HG03159 (cell line): ENCODE measurements around the gene ASCC3.
"Not testable (repeated sequence)": the region's sequence is repeated elsewhere in the genome, so short reads cannot be mapped to it uniquely, and the experiment has no call there.

ENCODE experiments used
- ATAC-seq: cut with Tn5 transposase; IDR thresholded peaks from one replicate; pipeline ENCODE4 v1.9.1; 2021; ENCODE audit warnings: mild to moderate bottlenecking, moderate library complexity; ENCODE audit not compliant: unreplicated experiment

Gene ASCC3

GRCh38 chr6:100670056-100670455 is 211.1 kb downstream of the ASCC3 start:
- no peak for ATAC-seq

DNA sequence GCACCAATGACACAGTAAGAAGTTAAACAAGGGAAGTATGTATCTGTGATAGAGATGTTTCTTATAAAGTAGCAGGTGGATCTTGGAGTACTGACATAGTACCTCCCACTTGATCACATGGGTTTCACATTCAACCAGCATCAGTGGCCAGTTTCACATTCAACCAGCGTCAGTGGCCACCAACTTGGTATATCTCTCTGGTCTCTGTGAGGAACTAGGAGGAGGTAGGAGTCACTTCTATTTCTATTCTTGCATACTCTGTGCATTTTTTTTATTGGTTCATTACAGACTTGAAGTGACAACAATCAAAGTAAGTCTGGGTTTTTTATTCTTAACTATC is 216.1 kb downstream of the ASCC3 start:
- ATAC-seq: peak; percentile 100

DNA sequence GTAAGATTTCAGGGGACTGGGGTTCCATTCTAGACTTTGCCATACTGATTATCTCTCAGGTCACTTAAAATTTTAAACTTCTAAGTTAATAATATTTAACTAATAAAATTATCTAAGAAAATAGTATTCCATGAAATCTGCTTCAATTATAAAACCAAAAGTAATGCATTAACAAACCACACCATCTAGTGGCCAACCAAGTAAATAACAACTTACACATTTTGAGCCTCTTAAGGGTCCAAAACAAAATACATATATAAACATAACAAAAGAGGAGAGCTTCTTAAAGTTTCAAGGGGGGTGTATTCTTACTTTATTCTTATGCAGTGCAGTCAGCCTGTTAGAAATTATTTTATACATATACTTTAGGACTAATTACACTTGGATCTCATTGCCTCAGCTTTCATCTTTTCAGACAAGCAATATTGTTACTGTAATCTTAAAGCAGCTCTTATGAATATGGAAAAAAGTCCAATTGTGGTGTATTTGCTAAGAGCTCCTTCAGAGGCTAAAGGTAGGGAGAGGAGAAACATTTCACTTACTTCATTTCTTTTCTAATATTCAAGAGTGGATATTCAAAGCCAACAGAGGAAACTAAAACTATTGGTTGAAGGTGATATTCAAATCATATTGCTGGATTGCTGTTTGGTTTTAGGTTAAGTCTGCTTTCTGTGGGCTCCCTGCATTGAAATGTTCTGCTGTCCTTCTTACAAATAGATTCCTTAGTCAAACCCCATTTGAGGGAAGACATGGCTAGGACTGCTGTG is 216.7 kb downstream of the ASCC3 start:
- peak; percentile 38 for ATAC-seq

DNA sequence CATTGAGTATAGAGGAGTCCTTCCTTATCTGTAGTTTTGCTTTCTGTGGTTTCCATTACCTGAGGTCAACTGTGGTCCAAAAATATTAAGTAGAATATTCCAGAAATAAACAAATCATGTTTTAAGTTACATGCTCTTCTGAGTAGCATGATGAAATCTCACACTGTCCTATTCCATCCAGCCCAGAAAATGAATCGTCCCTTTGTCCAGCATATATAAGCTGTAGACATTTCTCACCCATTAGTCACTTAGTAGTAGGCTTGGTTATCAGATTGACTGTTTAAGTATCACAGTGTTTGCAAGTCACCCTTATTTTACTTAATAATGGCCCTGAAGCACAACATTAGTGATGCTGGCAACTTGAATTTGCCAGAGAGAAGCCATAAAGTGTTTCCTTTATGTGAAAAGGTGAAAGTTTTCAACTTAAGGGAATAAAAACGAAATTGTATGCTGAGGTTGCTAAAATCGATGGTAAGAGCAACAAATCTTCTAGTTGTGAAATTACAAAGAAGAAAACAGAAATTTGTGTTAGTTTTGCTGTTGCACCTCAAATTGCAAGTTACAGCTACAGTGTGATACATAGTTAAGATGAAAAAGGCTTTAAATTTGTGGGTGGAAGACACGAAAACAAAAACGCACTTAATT is 217.8 kb downstream of the ASCC3 start:
- no peak for ATAC-seq

DNA sequence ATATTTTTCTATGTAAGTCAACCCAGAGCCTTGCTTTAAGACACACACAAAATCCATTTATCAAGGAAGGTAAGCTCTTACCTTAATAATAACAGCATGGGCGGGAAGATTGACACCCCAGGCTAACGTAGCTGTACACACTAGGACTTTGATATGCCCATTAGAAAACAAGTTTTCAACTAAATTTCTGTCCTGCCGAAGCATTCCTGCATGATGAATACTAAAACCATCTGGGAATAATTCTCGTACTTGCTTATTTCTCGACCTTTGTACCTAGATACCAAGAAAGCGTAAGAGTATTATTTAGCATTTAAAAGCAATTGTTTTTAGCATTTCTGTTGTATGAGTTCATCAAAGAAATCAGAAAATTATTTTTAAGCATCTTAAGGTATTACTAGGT is 218.9 kb downstream of the ASCC3 start:
- ATAC-seq: no peak

GRCh38 chr6:100658486-100658885 is 222.6 kb downstream of the ASCC3 start:
- ATAC-seq: no peak

DNA sequence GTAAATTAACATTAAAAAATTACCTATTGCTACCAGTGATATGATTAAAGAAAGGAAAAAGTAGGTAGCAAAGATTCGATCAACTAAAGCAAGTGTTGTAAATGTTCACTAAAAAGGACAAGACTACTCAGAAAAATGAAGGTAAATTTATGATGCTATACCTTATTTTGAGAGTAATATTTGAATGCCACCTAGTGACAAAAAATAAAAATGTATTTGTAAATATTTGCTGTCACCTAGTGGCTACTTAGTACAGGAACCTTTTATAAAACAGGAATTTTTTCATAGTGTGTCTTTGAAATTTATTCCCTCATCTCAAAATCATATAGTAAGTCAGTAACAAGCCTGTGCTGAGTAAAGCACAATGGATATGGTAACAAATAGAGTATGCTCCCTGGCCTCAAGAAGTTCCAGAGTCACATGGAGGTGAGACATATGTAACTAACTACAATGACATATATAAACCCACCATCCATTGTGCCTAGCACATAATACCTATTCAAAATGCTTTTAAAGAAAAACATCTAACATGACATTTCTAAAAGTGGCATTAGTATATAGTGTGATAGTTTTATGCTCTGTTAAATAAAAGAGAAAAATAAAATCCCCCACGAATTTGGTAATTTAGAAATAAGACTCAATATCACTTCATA is 223.3 kb downstream of the ASCC3 start:
- ATAC-seq: peak; percentile 75

GRCh38 chr6:100641147-100641546 is 240.0 kb downstream of the ASCC3 start:
- ATAC-seq: not testable (repeated sequence)

DNA sequence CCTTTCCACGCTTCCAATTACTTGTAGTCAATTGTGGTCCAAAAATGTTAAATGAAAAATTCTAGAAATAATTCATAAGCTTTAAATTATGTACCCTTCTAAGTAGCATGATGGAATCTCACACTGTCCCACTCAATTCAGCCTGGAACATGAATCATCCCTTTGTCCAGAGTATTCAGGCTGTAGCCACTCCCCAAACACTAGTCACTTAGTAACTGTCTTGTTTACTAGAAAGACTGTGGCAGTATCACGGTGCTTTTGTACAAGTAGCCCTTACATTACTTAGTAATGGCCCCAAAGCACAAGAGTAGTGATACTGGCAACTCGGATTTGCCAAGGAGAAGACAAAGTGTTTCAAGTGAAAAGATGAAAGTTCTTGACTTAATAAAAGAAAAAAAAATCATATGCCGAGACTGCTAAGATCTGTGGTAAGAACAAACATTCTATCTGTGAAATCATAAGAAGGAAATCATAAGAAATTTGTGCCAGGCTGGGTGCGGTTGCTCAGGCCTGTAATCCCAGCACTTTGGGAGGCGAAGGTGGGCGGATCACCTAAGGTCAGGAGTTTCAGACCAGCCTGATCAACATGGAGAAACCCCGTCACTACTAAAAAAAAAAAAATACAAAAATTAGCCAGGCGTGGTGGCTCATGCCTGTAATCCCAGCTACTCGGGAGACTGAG is 247.9 kb downstream of the ASCC3 start:
- no peak for ATAC-seq

GRCh38 chr6:100630536-100630935 is 250.6 kb downstream of the ASCC3 start:
- no peak for ATAC-seq

- no peak for ATAC-seq
These were observed 253.0 kb downstream of the ASCC3 start for GRCh38 chr6:100627911-100628758.

GRCh38 chr6:100626721-100627120 is 254.4 kb downstream of the ASCC3 start:
- ATAC-seq: no peak

DNA sequence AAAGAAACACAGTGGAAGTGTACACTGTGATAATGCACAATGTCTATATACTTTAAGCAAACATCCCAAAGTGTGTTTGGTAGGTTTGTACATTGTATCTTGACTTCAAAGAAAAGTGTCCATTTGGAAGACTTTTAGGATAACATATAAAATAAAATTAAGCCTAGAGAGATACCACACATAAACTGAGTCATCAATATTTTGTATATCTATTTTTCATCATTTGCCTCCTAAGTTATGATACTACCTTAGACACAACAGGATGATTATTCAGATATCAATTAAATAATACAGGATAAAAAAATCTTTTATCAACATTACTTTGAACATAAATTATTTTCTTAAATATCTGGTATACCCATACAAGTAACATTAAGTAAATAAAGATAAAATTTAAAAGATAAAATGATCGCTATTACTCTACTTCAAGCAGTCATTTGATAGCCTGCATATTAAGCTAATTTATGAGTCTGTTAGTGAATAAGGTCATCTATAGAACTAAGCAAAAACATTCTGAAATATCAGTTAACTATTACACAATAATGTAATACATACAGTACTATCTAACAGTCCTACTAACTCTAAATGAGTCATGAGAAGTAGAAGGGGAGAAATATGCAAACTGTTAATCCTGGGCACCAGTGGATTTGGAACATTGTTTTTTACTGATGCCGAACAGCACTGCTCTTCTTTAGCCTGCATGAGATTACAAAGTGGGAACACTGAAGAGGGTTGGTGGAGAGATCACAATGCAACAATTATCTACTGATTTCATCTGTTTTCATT is 258.0 kb downstream of the ASCC3 start:
- ATAC-seq: no peak

GRCh38 chr6:100620085-100620840 is 260.9 kb downstream of the ASCC3 start:
- no peak for ATAC-seq

DNA sequence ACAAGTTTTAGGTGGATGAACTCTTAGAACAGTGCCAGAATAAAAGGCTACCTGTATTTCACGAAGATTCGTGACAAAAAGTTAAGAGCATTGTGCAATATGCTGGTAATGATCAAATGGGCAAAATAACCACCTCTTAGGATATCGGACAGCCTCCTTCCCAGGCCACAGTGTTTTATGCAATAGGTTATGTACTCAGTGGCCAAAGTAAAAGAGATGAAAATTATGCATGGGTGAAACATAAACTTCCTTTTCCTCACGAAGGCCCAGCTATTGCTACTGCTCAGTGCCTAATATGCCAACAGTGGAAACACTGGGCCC is 262.8 kb downstream of the ASCC3 start:
- ATAC-seq: no peak

DNA sequence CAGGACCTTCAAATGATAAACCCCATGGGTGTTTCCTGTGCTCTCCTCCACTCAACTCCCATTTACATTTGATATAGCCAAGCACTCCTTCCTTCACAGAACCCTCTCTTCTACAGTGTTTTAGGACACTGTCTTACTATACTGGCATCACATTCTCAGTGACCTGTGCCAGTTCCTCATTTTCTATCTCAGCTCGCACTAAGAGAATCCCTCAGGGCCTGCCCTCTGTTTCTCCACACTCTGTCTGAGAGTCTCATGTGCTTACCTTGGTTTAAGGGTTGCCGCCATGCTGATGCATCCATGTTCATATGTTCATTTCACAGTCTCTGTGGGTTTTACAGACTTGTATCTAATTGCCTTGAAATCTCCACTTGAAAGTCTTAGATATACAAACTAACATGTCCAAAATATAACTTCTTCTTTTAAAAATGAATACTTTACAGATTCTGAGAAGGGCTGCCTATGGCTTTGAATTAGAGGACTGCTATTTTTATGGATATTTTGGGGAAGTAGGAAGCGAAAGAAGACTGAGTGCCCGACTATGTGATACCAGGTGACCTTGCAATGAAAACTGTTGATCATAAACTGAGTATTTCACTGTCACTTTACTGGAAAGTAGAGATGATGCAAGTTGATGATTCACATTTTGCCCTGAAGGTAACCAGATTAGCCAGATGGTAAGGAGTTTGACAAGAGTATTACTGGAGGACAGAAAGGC is 263.3 kb downstream of the ASCC3 start:
- peak; percentile 72 for ATAC-seq

- no peak for ATAC-seq
These were observed 266.2 kb downstream of the ASCC3 start for GRCh38 chr6:100614933-100615332.

DNA sequence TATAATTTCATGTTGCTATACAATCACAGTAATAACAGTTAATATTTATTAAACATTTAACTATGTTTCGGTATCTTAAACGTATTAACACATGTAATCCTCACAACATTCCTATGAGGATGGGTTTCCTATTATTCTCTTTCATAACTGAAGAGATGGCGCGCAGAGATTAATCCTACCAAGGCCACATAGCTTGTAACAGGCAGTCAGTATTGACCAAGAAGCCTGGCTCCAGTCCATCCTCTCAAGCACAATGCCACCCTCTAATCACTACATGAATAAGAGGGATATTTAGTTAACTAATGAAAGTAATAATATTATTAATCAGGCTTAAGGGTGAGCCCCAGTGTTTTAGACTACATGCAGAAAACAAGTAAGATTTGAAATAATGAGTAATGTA is 266.7 kb downstream of the ASCC3 start:
- no peak for ATAC-seq

GRCh38 chr6:100613656-100614055 is 267.5 kb downstream of the ASCC3 start:
- no peak for ATAC-seq
